Esophagus squamous epithelium (tissue), 5 donors: Measurements from ENCODE around the gene MTR. TPM values are rescaled to one million over a fixed set of nuclear protein-coding genes. Genes with fewer than 3 reads are reported as not detected.
A peak's percentile ranks its signal among the peaks of the same experiment; 100 is the strongest.
"Not testable (repeated sequence)": the region's sequence is repeated elsewhere in the genome, so short reads cannot be mapped to it uniquely, and the experiment has no call there.

Experiments used
- DNase-seq: peaks from one replicate; lab custom pipeline; 2025; lab: John Stamatoyannopoulos, UW
- H3K27ac ChIP-seq, 4 donors: fragments of 200-600 bp; sonication (generic); one replicate each; pipeline ENCODE4 v1.5.1; 2016 to 2019; ENCODE audit warnings: mild to moderate bottlenecking in 1 of 4
- H3K27me3 ChIP-seq, 4 donors: fragments of 200-600 bp; sonication (generic); 1 replicate in 3 of 4; 2 replicates in 1 of 4; pipeline versions ENCODE4 v1.5.1 to v1.6.0; 2017 to 2021; ENCODE audit warnings: antibody characterized with exemption in 1 of 4
- H3K36me3 ChIP-seq, 3 donors: fragments of 200-600 bp; sonication (generic); one replicate each; pipeline ENCODE4 v1.5.1; 2016 to 2019
- H3K4me1 ChIP-seq, 3 donors: fragments of 200-600 bp; sonication (generic); one replicate each; pipeline ENCODE4 v1.5.1; 2017 to 2019
- H3K4me3 ChIP-seq, 4 donors: fragments of 200-600 bp; sonication (generic); 1 replicate in 3 of 4; 2 replicates in 1 of 4; pipeline ENCODE4 v1.5.1; 2016 to 2019; ENCODE audit warnings: mild to moderate bottlenecking in 2 of 4, moderate library complexity in 1 of 4
- H3K9me3 ChIP-seq, 3 donors: fragments of 200-600 bp; sonication (generic); one replicate each; pipeline ENCODE4 v1.5.1; 2016 to 2019
- POLR2A ChIP-seq, 4 donors: fragments of 450-650 bp; IDR thresholded peaks; one replicate each; pipeline ENCODE4 v1.6.1; 2017; ENCODE audit warnings: antibody characterized with exemption in 4 of 4, mild to moderate bottlenecking in 4 of 4, moderate library complexity in 3 of 4
- WGBS, 2 donors: methylation state at CpG; one replicate each; pipeline ENCODE4 v1.1.5; 2018; 5-methylcytosine and 5-hydroxymethylcytosine counted together
- intact Hi-C: fragments of 100-400 bp; cut with DNase I; formaldehyde crosslinking; loops from one replicate; pipeline ENCODE4 v1.15.0; 2022
- total RNA-seq, 4 donors: library from RNA; depleted of rRNA; stranded (reverse); fragments of >200 nt; gene quantifications; one replicate each; pipeline ENCODE4 v1.1.0, GENCODE V29; 2016
- TF ChIP-seq, protein P1 (sequence below), 6 experiments: fragments of 450-650 bp in 4 of 6; fragments of 200-600 bp in 2 of 6; sonication (generic) in 2 of 6; IDR thresholded peaks; one replicate each; pipeline ENCODE4 v1.5.1; 2016 to 2019; ENCODE audit warnings: antibody characterized with exemption in 6 of 6, mild to moderate bottlenecking in 4 of 6, moderate library complexity in 4 of 6
- donor health status: DM: yes; HTN: yes; CAD: no.

MTR gene
- total RNA-seq, 4 donors from 2014 or later: 5.8 to 21.6 (median 9.1) TPM

DNA sequence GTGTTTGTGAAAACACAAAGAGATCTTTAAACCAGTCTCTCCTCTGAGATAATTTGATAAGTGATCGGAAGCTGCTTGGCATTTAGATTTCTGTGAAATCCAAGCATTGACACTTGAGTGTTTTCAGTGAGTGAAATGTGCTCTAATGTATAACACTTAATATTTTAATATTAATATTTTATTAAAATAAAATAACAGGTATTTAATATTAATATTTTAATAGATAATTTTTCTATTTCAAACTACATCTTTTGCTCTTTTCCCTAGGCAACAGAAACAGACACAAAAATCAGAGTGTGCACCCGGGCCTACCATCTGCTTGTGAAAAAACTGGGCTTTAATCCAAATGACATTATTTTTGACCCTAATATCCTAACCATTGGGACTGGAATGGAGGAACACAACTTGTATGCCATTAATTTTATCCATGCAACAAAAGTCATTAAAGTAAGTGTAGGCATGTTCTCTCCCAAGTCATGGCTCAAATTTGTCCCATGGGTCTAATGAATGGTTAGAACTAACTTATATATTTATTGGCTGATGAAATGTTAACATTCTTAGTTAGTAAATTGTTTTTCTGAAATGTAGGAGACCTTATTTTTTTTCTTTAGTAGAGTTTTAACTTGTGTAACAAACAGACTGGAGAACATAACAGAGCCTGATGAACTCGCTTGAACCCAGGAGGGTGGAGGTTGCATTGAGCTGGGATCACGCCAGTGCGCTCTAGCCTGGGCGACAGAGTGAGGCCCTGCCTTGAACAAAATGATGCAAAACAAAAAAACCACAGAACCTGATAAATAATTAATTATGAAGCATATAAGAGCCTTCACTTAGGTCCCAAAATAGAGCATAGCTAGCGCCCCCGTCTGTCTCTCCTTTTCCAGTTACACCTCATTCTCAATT lies 55.2 kb downstream of the MTR start:
- intact Hi-C loops: no loop called here
- Histone ChIP-seq H3K36me3 (peaks cover 0 to 87% (median 3%) of the 10 kb centered on the region in 3 donors), H3K4me3 (no peak overlapping the region), H3K4me1 (no peaks in the 10 kb centered on the region), H3K27ac (no peak overlapping the region), H3K27me3 (no peaks in the 10 kb centered on the region), H3K9me3 (no peaks in the 10 kb centered on the region)
- 92% methylated on average over 8 of the region's 8 CpGs for WGBS, 2 donors
- TF ChIP-seq, protein P1, sequence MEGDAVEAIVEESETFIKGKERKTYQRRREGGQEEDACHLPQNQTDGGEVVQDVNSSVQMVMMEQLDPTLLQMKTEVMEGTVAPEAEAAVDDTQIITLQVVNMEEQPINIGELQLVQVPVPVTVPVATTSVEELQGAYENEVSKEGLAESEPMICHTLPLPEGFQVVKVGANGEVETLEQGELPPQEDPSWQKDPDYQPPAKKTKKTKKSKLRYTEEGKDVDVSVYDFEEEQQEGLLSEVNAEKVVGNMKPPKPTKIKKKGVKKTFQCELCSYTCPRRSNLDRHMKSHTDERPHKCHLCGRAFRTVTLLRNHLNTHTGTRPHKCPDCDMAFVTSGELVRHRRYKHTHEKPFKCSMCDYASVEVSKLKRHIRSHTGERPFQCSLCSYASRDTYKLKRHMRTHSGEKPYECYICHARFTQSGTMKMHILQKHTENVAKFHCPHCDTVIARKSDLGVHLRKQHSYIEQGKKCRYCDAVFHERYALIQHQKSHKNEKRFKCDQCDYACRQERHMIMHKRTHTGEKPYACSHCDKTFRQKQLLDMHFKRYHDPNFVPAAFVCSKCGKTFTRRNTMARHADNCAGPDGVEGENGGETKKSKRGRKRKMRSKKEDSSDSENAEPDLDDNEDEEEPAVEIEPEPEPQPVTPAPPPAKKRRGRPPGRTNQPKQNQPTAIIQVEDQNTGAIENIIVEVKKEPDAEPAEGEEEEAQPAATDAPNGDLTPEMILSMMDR (IDR thresholded peaks at IDR 0.05): no peak
- no peak for TF ChIP-seq POLR2A (IDR thresholded peaks at IDR 0.05)
- DNase-seq: no peak

DNA sequence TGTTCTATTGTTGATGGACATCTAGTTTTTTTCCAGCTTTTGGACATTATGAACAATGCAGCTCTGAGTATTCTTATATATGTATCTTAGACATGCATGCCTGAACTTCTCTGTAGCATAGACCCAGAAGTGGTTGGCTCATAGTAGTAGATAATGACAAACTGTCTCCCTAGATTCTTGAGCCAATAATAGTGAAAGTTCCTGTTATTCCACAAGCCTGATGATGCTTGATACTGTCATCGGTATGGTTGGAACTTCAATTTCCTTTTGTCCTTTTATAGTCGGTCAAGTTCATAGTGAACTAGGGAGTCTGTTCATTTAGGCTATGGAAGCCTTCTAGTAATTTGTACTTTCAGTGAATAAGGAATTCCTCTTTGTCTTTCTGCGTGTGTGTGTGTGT lies 56.8 kb downstream of the MTR start:
- no peak for TF ChIP-seq POLR2A (IDR thresholded peaks at IDR 0.05)
- TF ChIP-seq, protein P1 (IDR thresholded peaks at IDR 0.05): no peak
- DNase-seq: no peak
- Histone ChIP-seq H3K9me3 (no peaks in the 10 kb centered on the region), H3K4me1 (no peaks in the 10 kb centered on the region), H3K36me3 (peaks cover 0 to 100% (median 3%) of the 10 kb centered on the region in 3 donors), H3K27me3 (no peaks in the 10 kb centered on the region), H3K4me3 (no peak overlapping the region), H3K27ac (no peak overlapping the region)
- 78 to 83% methylated on average over 3 of the region's 3 CpGs for WGBS, 2 donors
- intact Hi-C loops: no loop called here

DNA sequence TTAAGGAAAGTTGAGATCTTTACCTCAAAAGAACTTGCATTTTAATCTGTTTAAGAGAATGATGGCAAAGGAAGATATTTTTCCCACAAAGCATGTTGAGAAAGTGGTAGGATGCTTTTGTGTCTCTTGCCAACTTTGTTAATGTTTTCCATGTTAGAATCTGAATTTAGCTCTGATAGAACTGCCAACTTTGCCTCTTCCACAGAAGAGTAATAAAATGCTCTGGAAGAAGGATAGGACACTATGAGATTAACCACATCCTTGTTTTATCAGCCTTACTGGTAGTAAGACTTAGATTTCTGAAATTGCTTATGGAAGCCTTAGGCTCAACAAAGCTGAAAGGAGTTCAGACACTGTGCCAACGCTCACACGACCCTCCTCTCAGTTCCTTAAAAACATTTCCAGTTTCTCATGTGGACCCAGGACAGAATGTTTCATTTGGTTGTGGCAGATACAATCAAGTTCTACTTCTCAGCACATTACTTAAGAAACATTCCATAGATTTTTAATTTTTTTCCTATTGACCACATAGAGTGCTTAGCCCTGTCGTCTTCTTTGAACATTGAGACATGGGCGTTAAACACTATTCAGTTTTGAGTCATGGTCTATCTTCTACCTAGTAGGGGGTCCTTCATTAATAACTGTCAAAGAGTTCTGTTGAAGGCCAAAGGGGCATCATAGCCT lies 59.0 kb downstream of the MTR start:
- intact Hi-C loops: no loop called here
- Histone ChIP-seq H3K27me3 (no peaks in the 10 kb centered on the region), H3K27ac (peak overlapping the region in 1 of 4 donors; percentile 30), H3K4me3 (no peak overlapping the region), H3K9me3 (no peaks in the 10 kb centered on the region), H3K4me1 (no peaks in the 10 kb centered on the region), H3K36me3 (peaks cover 0 to 100% (median 3%) of the 10 kb centered on the region in 3 donors)
- TF ChIP-seq POLR2A (IDR thresholded peaks at IDR 0.05): no peak
- TF ChIP-seq, protein P1 (IDR thresholded peaks at IDR 0.05): no peak
- DNase-seq: no peak
- 73 to 88% methylated on average over 4 of the region's 4 CpGs for WGBS, 2 donors

DNA sequence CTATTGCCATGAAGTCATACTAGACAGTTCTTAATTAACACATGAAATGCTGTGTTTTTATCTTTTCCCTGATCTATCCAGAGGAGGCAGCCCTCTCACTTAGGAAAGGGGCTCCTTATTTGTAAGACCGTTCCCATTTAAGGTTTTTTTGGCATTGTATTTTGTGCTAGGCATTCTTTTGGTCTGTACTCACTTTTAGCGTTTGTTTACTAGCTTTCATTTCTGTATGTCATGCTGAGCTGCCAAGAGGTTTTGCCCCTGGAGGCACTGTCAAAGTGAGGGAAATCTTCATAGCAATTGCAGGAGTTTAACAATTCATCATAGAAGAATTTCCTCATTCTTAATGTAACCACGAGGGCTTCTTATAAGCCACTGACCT lies 59.5 kb downstream of the MTR start:
- Histone ChIP-seq H3K27me3 (no peaks in the 10 kb centered on the region), H3K27ac (peak overlapping the region in 1 of 4 donors; percentile 30), H3K9me3 (no peaks in the 10 kb centered on the region), H3K4me1 (no peaks in the 10 kb centered on the region), H3K4me3 (no peak overlapping the region), H3K36me3 (peaks cover 0 to 100% (median 3%) of the 10 kb centered on the region in 3 donors)
- no peak for TF ChIP-seq POLR2A (IDR thresholded peaks at IDR 0.05)
- TF ChIP-seq, protein P1 (IDR thresholded peaks at IDR 0.05): no peak
- WGBS, 2 donors: 43 to 52% methylated on average over 3 of the region's 3 CpGs
- DNase-seq: no peak
- intact Hi-C loops: no loop called here

DNA sequence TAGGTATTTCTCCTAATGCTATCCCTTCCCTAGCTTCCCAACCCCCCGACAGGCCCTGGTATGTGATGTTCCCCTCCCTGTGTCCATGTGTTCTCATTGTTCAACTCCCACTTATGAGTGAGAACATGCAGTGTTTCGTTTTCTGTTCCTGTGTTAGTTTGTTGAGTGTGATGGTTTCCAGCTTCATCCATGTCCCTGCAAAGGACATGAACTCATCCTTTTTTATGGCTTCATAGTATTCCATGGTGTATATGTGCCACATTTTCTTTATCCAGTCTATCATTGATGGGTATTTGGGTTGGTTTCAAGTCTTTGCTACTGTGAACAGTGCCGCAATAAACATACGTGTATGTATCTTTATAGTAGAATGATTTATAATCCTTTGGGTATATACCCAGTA lies 61.6 kb downstream of the MTR start:
- H3K4me1 ChIP-seq, H3K4me3 ChIP-seq, H3K27me3 ChIP-seq, DNase-seq, H3K27ac ChIP-seq, H3K9me3 ChIP-seq, intact Hi-C loops: not testable (repeated sequence)
- 93 to 94% methylated on average over 4 of the region's 4 CpGs for WGBS, 2 donors
- H3K36me3 ChIP-seq: peaks cover 0 to 100% (median 3%) of the 10 kb centered on the region in 3 donors
